RPMI7951 (cell line): ENCODE results near the gene TPRX1. TPM values are rescaled to one million over a fixed set of nuclear protein-coding genes. Genes with fewer than 3 reads are reported as not detected.
A peak's percentile ranks its signal among the peaks of the same experiment; 100 is the strongest.
"Not testable (repeated sequence)": the region's sequence is repeated elsewhere in the genome, so short reads cannot be mapped to it uniquely, and the experiment has no call there.

ENCODE experiments used
- DNase-seq: peaks from one replicate; pipeline ENCODE4 v3.0.0-alpha.2; 2012; ENCODE audit warnings: low read depth
- total RNA-seq: library from RNA; depleted of rRNA; stranded (reverse); fragments of >200 nt; shearing (Covaris generic); gene quantifications from 2 replicates; pipeline ENCODE4 v1.2.3, GENCODE V29; 2014; rRNA removed

Gene TPRX1, protein sequence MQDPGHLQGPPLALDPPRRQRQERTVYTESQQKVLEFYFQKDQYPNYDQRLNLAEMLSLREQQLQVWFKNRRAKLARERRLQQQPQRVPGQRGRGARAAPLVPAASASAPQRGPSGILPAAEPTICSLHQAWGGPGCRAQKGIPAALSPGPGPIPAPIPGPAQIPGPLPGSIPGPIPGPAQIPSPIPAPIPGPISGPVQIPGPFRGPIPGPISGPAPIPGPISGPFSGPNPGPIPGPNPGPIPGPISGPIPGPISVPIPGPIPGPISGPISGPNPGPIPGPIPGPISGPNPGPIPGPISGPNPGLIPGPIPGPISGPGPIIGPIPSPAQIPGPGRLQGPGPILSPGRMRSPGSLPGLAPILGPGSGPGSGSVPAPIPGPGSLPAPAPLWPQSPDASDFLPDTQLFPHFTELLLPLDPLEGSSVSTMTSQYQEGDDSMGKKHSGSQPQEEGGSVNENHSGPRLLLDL
- not detected in 2 replicates for total RNA-seq

DNA sequence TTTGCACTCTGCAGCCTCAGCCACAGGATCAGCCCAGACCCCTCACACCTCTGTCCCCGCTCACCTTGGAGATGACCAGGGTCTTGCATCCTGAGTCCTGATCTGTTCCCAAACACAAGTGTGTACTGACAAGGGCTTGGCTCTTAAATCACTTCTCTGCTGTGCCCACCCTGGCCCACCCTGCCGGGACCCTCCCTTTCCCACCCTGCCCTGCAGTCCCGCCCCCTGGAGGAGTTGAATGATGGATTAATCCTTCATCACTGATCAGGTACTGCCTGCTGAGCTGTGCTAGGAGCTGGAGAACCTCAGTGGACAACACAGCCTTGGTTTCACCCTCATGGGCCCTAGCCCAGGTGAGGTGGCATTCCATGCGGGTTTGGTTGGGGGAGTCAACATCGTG is at the start of gene TPRX1:
Gene TPRX1, minus strand, starts transcription at position 101 of the 400 bp plus-strand sequence. Its CDS starts 12 bp downstream, at position 89.
- DNase-seq: not testable (repeated sequence)

DNA sequence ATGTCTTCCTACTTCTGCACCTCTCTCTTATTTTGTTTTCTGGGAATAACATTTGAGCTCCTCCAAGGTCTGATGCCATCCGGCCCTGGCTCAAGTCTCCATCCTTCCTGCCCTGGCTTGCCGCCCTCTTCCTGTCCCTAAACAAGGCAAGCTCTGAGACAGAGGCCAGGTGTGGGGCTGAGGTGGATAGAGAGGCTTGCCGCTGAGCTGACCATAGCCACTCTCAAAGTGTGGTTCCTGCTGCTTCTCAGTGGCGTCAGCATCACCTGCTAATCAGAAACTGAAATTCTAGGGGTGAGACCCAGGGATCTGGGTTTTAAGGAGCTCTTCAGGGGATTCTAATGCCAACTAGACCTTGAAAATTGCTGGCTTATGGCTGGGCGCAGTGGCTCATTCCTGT is 48.7 kb upstream of the TPRX1 start:
- no peak for DNase-seq

DNA sequence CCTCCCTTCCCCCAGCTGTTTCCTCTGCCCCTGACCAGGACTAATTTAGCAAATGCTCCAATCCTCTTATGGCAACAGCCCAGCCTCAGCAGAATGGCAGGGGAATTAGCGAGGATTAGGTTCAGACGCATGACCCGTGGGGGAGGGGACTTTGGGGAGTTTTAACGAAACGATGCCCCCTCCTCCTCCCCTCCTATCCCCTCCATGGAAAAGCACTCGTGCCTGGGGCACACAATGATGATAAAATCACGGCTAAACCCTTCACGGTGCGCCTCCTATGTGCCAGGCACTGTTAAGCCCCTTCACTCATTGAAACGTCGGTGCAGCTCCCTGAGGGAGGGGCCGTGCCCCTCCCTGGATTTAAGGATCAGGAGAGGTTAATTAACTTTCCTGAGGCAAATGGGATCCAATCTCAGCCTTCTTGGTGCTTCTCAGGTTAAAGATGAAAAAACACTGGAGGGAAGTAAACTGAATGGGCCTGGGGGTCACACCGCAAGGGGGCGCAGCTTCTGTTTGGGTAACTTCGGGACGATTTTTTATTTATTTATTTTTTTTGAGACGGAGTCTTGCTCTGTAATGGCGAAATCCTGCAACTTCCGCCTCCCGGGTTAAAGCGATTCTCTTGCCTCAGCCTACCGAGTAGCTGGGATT is 44.6 kb upstream of the TPRX1 start:
- no peak for DNase-seq

DNA sequence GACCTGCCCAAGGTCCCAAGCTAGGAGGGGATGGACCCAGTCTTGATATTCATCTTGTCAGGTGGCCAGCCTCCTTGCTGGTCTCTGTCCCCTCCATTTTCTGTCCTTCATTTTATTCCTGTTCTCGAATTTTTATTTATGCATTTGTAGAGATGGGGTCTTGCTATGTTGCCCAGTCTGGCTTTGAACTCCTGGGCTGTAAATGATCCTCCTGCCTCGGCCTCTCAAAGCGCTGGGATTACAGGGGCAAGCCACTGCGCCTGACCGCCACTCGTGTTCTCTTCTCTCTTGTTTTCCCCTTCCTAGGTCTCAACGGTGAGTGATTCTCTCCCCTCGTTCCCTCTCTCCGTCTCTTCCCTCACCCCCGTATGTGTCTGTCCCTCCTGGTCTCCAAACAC is 44.1 kb upstream of the TPRX1 start:
- DNase-seq: no peak

DNA sequence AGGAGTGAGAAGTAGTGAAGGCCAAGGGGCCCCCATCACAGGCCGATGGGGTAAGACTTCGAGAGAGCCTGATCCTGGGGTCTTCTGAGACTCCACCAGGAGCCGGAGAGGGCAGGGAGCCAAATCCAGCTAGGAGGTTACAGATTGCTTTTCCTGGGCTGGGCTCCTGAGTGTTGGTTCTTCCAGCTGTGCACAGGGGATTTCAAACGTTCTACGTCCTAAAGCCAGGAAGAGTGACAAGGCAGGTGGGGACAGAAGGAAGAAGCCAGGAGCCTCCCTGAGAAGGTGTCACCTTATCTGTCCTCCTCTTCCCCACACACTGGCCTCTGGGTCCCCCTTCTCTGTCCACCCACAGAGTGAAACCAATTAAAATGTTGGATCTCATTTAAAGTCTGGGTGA is 38.6 kb upstream of the TPRX1 start:
- no peak for DNase-seq

DNA sequence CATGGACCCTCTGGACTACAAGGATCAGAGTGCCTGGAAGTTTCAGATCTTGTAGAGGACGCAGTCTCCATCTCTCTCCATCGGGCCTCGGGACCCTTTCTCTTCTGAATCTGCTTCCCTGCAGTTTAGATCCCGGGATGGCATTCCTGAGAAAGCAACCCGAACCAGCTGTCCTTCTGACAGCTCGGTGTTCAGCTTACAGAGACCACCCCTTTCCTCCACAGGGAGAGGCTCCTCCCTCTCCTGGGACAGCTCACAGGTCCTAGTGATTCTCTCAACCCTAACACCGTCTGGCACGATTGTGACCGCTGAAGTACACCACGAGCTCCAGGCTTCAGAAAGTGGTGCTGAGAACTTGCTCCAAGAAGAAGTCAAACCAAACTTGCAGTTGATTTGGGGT is 35.6 kb upstream of the TPRX1 start:
- DNase-seq: no peak

DNA sequence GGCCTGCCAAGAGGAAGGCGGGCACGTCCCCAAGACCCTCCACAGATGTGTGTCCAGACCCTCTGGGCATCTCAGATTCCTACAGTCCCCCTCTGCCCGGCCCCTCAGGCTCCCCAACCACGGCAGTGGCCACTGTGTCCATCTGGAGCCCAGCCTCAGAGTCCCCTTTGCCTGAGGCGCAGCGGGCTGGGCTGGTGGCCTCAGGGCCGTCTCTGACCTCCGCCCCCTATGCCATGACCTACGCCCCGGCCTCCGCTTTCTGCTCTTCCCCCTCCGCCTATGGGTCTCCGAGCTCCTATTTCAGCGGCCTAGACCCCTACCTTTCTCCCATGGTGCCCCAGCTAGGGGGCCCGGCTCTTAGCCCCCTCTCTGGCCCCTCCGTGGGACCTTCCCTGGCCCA is 35.1 kb upstream of the TPRX1 start:
- DNase-seq: no peak

DNA sequence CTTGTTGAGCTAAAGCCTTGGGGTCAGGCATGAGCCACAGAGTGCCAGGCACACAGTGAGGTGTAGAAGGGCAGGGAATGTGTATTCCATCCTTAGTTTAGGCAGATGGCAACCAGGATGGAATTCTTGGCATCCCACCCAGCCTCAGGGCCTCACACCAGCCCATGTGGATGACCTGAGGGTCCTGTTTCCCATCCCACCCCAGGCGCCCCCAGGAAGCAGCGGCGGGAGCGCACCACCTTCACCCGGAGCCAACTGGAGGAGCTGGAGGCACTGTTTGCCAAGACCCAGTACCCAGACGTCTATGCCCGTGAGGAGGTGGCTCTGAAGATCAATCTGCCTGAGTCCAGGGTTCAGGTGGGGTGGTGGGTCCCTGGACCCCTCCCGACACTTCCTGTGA is 31.7 kb upstream of the TPRX1 start:
- DNase-seq: no peak

DNA sequence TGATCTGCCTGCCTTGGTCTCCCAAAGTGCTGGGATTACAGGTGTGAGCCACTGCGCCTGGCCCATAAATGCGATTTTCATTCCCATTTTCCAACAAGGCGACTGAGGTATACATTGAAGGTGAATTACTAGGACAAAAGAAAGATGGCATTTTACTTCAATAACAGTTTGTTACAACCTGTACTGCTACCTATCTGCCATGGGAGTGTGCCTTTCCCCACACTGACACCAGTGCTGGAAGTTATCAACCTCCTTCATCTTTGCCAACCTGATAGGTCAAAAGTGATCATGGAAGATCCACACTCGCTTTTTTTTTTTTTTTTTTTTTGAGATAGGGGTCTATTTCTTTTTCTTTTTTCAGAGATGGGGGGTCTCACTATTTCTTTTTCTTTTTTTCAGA is 28.4 kb upstream of the TPRX1 start:
- DNase-seq: no peak

DNA sequence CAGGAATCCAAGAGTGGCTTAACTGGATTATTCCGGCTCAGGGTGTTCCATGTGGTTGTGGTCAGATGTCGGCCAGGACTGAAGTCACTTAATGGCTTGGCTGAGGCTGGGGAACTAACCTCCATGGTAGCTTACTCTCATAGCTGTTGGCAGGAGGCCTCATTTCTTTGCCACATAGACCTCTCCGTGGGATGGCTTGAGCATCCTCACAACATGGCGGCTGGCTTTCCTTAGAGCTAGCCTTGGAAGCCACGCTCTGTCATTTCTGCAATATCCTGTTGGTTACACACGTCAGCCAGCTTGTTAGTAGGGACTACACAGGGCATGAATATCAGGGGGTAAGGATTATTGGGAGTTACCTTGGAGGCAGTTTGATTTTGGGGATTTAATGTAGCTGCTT is 22.4 kb upstream of the TPRX1 start:
- DNase-seq: no peak

DNA sequence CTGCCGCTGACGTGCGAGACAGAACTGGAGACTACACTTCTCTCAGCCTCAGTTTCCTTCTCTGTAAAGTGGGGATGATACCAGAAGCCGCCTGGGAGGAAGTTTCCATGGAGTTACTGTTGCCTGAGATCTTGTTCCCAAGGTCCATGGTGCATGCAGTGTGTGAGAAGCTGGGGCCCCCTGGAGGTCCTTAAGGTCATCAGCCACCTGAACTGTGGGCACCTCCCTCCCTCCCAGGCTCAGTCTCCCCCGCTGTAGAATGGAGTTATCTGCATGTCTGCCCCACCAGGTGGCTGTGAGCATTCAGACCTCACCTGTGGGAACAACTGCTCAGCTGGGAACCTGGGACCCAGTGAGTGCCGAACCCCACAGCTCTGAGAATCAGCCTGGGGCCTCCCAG is 20.0 kb upstream of the TPRX1 start:
- DNase-seq: no peak

DNA sequence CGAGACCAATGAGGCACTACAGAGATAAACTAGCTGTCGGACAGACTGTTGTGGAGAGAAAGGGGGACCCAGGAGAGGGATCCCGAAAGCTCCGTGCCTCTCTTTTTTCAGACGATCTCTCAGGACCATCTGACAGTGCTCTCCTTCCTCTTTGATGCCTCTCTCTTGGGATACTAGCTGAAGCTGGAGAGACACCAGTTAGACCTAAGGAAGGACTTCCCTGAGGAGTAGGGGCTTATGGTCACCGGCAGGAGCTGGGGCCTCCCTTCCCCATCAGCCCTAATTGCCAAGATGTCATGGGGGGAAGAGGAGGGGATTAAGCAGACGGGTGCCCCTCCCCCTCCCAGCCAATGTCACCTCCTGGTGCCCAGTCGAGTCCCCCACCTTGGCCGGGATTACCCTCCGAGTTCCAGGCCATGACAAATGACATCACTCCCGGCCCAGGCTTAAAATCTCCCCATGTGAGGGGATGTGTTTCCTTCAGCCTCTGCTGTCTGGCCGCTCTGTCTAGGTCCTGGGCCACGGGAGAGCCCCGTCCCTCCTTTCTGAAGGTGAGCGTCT is 17.2 kb upstream of the TPRX1 start, which contains the start of gene CRX:
Gene CRX, plus strand, starts transcription at position 478 of the 561 bp plus-strand sequence. CDS start 12,507 bp downstream, outside the sequence.
- no peak for DNase-seq

DNA sequence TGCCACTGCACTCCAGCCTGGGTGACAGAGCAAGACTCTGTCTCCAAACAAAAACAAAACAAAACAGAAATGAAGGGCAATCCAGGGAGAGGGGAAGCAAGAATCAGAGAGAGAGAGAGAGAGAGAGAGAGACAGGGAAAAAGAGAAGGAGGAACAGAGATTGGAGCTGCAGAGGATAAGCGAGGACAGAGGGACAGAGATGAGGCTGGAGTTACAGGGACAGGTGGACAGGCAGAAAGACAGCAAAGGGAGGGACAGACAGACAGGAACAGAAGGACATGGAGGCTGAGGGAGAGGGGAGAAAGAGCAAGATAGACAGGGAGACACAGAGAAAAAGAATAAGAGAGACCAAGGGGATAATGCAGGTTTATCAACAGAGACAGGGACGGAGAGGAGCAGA is 16.1 kb upstream of the TPRX1 start:
- no peak for DNase-seq

DNA sequence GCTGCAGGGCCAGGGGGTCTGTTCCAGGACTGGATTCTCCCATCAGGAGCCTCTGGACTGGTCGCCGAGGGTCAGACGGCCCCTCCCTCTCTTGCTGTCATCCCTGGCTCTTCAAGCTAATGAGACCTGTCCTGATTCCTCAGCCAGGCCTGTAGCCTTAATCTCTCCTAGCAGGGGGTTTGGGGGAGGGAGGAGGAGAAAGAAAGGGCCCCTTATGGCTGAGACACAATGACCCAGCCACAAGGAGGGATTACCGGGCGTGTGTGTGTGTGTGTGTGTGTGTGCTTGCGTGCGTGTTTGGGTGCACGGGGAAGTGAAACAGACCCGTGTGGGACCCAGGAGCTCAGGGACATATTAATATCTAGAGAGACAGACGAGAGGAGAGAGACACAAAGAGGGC is 15.5 kb upstream of the TPRX1 start:
- DNase-seq: no peak

DNA sequence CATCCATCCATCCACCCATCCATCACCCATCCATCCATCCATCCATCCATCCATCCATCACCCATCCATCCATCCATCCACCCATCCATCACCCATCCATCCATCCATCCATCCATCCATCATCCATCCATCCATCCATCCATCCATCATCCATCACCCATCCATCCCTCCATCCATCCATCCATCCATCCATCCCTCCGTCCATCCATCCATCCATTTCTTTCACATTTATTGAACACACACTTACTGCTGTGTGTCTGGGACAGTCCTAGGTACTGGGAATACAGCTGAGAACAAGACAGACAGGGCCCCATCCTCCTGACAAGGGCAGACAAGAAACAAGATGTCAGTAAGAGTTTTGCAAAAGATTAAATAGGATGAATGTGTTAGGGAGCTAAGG is 13.9 kb upstream of the TPRX1 start:
- not testable (repeated sequence) for DNase-seq

DNA sequence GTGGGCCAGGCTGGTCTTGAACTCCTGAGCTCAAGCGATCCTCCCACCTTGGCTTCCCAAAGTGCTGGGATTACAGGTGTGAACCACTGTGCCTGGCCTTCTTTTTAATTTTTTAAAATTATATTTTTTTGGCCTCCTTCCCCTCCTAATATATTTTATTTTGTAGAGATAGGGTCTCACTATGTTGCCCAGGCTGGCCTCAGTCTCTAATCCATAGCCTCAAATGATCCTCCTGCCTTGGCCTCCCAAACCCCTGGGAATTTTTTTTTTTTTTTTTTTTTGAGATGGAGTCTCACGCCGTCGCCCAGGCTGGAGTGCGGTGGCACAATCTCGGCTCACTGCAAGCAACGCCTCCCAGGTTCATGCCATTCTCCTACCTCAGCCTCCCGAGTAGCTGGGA is 11.9 kb upstream of the TPRX1 start:
- not testable (repeated sequence) for DNase-seq

DNA sequence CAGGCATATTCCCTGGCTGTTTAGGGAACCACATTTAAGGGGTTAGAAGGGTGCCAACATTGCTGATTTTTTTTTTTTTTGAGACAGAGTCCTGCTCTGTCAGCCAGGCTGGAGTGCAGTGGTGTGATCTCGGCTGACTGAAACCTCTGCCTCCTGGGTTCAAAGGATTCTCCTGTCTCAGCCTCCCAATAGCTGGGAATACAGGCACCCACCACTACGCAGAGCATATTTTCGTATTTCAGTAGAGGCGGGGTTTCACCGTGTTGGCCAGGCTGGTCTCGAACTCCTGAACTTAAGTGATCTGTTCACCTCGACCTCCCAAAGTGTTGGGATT is 9.6 kb upstream of the TPRX1 start:
- no peak for DNase-seq

DNA sequence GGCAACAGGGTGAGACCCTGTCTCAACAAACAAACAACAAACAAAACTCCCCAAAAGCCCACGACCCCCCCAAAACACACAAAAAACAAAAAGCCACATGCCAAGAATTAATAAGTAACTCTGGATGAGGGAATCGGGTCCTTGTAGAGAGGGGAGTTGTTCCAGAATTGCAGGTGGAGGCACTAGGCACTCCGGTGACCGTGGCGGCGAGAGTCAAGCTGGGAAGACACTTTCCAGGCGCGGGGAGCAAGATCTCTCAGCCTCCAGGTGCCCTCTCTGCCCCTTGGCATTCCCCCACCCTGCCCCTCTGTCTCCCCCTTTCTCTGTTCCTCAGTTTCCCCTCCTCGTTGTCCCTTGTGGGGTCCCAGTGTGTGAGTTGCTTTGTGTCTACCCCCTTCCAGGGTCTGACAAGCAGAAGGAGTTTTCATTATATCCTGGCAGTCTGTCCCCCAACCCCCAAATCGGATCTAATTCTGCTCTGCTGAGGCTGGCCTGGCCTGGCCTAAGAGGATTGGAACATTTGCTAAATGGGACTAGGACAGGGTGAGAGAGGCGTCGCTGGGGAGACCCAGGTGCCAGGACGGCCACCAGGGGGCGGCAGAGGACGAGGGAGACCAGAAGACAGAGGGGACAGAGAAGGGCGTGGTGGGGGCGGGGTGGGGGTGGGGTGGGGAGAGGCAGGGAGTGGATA is 9.1 kb upstream of the TPRX1 start:
- DNase-seq: peak; percentile 60

DNA sequence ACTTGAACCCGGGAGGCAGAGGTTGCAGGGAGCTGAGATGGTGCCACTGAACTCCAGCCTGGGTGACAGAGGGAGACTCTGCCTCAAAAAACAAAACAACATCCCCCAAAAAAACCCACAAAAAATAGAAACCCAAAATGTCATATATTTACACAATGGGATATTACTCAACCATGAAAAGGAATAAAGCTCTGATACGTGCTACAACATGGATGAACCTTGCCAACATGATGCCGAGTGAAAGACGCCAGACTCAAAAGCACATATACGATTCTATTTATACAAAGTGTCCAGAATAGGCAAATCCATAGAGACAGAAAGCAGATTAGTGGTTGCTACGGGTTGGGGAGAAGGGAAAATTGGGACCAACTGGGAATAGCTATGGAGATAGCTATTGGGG is 2.1 kb upstream of the TPRX1 start:
- DNase-seq: no peak

DNA sequence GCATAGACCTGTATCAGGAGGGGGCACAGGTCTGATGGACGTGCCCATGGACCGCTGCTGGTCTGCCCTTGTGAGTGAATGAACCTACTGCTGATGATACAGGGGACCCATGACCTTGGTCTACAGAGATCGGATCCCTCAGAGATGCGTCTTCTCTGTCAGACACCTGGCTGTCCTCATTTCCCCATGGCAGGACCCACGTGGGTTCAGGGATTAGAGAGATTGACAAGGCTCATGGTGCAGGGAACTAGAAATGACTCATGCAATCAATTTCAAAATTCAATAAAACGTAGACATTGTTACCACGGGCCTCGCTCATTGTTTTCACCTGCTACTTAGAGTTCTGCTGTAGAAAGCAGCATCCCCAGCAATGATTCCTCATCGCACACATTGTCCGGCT is 962 bp upstream of the TPRX1 start:
- no peak for DNase-seq

DNA sequence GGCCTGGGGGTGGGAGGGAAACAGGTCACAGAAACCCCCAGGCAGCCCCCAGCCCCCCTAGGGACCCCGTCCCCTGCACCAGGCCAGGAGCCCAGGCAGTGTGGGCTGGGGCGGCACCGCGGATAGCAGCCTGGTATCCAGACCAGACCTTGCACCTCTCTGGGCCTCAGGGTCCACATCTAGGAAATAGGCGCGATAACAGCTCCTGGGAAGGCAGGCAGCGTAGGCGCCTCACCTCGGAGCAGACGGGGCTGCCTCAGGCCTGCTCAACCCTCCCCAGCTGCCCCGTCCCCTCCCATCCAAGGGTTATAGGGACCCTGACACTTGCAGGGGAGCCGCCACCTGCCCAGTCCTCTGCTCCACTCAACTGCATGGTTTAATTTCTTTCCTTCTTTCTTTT is 680 bp downstream of the TPRX1 start:
- DNase-seq: not testable (repeated sequence)

DNA sequence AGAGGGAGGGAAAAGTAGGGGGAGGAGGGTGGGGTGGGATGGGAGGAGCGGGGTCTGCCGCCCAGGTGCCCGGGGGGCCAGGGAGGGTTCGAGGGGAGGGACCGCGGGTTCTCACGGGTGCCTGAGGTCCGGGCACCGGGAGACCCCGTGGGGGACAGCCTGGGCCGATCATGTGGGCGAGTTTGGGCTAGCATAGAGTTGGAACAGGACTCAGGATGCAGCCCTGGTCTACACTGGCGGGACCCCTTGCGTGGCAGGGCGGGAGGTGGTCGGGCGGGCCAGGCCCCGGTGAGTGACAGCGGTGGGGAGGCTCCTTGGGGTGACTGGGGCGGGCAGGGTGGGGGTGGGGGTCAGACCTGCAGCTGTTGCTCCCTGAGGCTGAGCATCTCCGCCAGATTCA is 1.2 kb downstream of the TPRX1 start:
- not testable (repeated sequence) for DNase-seq
